RWPE1 (cell line): Measurements from ENCODE around the gene ANO1.

Experiments used
- CTCF ChIA-PET: fragments of 350-600 bp; sonication (Branson Sonifier 250); formaldehyde crosslinking; extraction: SDS; loops from one replicate; lab custom pipeline; 2021; lab: Yijun Ruan, JAX
- POLR2A ChIA-PET: fragments of 400-600 bp; formaldehyde crosslinking; extraction: SDS; loops from one replicate; lab custom pipeline; 2020; ENCODE audit warnings: antibody characterized with exemption; ENCODE audit not compliant: low non-redundant PET; lab: Yijun Ruan, JAX
- DNase-seq: peaks from one replicate; pipeline ENCODE4 v3.0.0; 2012; ENCODE audit warnings: low spot score
- H3K27ac ChIP-seq: fragments of 450-650 bp; 2 replicates; pipeline ENCODE4 v1.5.1; 2017
- TF ChIP-seq, protein P1 (sequence below): fragments of 450-650 bp; conservative IDR thresholded peaks from 2 replicates; pipeline ENCODE4 v1.5.1; 2017; ENCODE audit warnings: low read depth, mild to moderate bottlenecking

ANO1 gene

DNA sequence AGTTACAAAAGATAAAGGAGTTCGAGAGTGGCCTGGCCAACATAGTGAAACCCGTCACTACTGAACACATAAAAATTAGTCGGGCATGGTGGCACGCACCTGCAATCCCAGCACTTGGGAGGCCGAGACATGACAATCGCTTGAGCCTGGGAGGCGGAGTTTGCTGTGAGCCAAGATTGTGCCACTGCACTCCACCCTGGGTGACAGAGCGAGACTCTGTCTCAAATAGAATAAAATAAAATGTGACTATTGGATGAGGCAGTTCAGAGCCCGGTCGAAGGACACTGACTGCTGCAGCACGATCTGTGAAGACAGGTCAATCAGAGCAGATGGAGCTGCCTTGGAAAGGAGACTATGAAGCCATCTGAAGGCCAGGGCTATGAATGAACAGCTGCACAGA is 37.7 kb upstream of the ANO1 start:
- TF ChIP-seq, protein P1, sequence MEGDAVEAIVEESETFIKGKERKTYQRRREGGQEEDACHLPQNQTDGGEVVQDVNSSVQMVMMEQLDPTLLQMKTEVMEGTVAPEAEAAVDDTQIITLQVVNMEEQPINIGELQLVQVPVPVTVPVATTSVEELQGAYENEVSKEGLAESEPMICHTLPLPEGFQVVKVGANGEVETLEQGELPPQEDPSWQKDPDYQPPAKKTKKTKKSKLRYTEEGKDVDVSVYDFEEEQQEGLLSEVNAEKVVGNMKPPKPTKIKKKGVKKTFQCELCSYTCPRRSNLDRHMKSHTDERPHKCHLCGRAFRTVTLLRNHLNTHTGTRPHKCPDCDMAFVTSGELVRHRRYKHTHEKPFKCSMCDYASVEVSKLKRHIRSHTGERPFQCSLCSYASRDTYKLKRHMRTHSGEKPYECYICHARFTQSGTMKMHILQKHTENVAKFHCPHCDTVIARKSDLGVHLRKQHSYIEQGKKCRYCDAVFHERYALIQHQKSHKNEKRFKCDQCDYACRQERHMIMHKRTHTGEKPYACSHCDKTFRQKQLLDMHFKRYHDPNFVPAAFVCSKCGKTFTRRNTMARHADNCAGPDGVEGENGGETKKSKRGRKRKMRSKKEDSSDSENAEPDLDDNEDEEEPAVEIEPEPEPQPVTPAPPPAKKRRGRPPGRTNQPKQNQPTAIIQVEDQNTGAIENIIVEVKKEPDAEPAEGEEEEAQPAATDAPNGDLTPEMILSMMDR = no peak
- DNase-seq = no peak
- ChIA-PET CTCF (interaction anchor here (0.7 to 0.8 kb wide), 2 partner anchors 9 to 151 kb away, joined by 3 read pairs; no protein-coding TSS in a partner anchor), POLR2A (no interaction called here)
- H3K27ac ChIP-seq = no peak overlapping the region

DNA sequence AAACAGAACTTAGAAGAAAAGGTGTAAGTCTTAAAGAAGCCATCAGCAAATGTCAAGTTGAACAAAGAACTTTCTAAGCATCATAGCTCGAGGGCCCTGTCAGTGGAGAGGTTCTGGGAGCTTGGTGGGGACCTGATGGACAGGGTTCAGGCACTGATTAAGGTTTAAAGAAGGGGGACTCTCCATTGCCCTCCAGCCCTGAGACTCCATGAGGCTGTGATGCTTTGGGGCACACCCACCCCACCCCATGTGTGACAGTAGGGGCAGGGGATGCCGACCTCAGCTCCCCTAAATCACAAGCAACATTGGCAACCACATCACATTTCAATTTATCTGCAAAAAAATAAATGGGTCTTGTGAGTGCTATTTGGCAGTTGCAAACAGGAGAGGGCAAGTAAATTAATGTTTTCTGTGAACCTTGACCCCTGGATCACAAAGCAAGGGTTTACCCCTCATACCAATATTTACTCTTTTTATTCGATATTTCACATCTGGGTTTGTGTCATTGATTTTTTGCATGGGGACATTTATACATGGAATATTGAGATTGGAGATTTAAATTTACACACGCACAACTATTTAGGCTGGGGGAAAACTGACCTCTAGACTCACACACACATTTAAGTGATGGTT is 37.1 kb upstream of the ANO1 start:
- no peak for DNase-seq
- H3K27ac ChIP-seq = no peak overlapping the region
- ChIA-PET CTCF (interaction anchor here (0.7 to 0.8 kb wide), 2 partner anchors 9 to 151 kb away, joined by 3 read pairs; no protein-coding TSS in a partner anchor), POLR2A (no interaction called here)
- TF ChIP-seq, protein P1 = no peak

DNA sequence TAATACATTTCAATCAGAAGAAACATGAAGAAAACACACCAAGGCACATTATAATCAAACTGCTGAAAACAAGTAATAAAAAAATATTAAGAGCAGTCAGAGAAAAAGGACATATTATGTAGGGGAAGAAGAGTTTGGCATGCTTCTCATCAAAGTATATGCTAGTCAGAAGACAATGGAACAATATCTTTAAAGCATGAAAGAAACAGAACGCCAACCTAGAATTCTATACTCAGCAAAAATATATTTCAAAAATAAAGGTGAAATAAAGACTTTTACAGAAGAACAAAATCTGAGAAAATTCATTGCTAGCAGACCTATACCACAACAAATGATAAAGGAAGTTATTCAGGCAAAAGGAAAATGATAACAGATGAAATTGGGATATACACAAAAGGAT is 34.6 kb upstream of the ANO1 start:
- ChIA-PET POLR2A (no interaction called here), CTCF (no interaction called here)
- DNase-seq = no peak
- TF ChIP-seq, protein P1 = no peak
- H3K27ac ChIP-seq = no peak overlapping the region

DNA sequence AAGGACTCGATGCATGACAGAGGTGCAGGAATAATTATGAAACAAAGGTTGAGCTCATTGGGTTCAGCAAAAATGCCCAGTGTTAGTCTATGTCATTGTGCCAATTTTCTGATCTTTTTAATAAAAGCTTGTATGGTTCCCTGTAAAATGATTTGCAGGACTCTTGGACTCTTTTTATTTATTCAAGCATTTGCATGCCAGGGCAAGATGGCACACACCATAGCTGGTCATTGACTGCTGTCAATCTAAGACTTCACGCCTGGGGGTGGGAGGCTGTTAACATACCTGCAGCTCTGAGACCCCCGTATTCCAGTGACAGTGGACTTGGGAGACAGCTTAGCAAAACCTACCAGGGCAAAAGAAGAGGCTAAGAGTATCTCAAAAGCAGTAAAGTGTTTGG is 32.0 kb upstream of the ANO1 start:
- DNase-seq = no peak

DNA sequence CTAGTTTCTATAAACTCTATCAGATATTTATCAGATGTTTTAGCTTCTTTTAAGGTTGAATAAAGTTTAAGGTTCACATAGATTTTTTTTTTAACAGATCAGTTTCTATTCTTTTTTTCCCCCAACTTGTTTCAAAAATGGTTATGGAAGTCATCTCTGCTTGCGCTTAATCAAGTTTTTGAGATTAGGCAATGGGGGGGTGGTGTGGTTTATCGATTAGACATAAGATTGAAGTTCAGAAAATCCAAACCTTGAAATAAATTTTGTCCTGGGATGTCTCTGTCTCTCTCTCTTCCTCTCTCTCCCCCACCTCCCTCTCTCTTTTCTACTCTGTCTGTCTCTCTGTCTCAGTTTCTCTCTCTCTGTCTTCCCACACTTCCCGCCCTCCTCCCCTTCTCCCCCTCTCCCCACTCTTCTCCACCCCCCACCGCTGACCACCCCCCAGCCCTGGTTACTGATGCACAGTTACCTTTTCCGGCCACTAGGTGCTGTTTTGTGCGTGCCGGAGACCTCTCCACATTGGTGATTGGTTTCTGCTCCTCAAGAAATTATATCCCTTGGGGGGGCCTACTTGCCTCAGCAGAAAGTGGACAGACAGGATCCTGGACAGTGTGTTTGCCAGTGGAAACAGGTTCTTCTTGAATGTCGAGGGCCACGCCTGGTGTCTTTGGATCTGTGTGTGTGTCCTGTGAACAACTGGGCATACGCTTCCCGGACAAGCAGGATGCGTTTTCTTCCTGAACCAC is 29.7 kb upstream of the ANO1 start:
- CTCF ChIA-PET = interaction anchor here (0.6 to 1.3 kb wide), 2 partner anchors 15 to 150 kb away, joined by 3 read pairs; no protein-coding TSS in a partner anchor
- peak; percentile 45 for DNase-seq
- H3K27ac ChIP-seq = no peak overlapping the region
- TF ChIP-seq, protein P1 = no peak
- POLR2A ChIA-PET = no interaction called here

More for the DNA sequence above, 32.0 kb upstream of the ANO1 start:
- POLR2A ChIA-PET = no interaction called here
- TF ChIP-seq, protein P1 = no peak
- CTCF ChIA-PET = interaction anchor here (1.1 kb wide), 1 partner anchor 285 kb away, joined by 4 read pairs; no protein-coding TSS in a partner anchor
- H3K27ac ChIP-seq = no peak overlapping the region

DNA sequence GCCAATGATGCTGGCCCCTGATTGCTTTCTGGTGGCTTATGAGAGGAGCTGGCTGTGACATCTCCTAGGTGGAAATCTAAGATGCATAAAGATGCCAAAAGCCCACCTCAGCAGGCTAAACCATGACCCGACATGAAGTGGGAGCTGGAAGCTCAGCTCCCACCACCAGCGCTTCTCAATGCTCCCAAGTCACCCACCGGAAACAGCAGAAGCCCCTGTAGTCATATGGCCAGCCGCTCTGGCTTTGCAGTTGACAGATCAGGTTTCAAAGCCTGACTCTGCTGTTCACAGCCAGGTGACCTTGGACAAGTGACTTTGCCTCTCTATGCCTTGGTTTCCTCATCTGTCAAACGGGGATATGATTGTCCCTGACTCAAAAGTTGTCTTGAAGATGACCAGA is 29.1 kb upstream of the ANO1 start:
- no peak for DNase-seq
- ChIA-PET POLR2A (no interaction called here), CTCF (interaction anchor here (0.7 to 1.3 kb wide), 2 partner anchors 15 to 125 kb away, joined by 3 read pairs; no protein-coding TSS in a partner anchor)
- no peak overlapping the region for H3K27ac ChIP-seq
- TF ChIP-seq, protein P1 = no peak
